Mesenchymal stem cell (in vitro differentiated cells and primary cell): ENCODE data around the gene CDC5L.

Experiments
- DNase-seq: peaks from one replicate; pipeline ENCODE4 v3.0.0-alpha.2; 2013
- H2AFZ ChIP-seq: one replicate; pipeline ENCODE4 v1.6.1; 2013; ENCODE audit warnings: low read depth, mild to moderate bottlenecking, control low read depth, inconsistent platforms, low read length, moderate library complexity
- H2AK5ac ChIP-seq: 2 replicates; pipeline ENCODE4 v1.6.1; 2013; ENCODE audit warnings: low read length, moderate library complexity, mild to moderate bottlenecking, inconsistent platforms; ENCODE audit not compliant: severe bottlenecking
- H2BK120ac ChIP-seq: one replicate; pipeline ENCODE4 v1.6.1; 2013; ENCODE audit warnings: low read depth, mild to moderate bottlenecking, inconsistent platforms, low read length, moderate library complexity
- H2BK12ac ChIP-seq, 2 experiments: one replicate each; pipeline ENCODE4 v1.6.1; 2013; ENCODE audit warnings: inconsistent platforms in 2 of 2, low read length in 2 of 2, mild to moderate bottlenecking in 2 of 2, moderate library complexity in 2 of 2, control low read depth in 1 of 2
- H2BK15ac ChIP-seq: one replicate; pipeline ENCODE4 v1.6.1; 2013; ENCODE audit warnings: mild to moderate bottlenecking, low read depth, inconsistent platforms; ENCODE audit not compliant: poor library complexity, severe bottlenecking
- H2BK5ac ChIP-seq: 2 replicates; pipeline ENCODE4 v1.6.1; 2013; ENCODE audit warnings: low read depth, mild to moderate bottlenecking, low read length, control low read depth, inconsistent platforms; ENCODE audit not compliant: poor library complexity, severe bottlenecking
- H3K14ac ChIP-seq, 2 experiments: one replicate each; pipeline ENCODE4 v1.6.1; 2013; ENCODE audit warnings: inconsistent platforms in 2 of 2, low read length in 2 of 2, control low read depth in 1 of 2, mild to moderate bottlenecking in 1 of 2, moderate library complexity in 1 of 2
- H3K18ac ChIP-seq, 2 experiments: one replicate each; pipeline ENCODE4 v1.6.1; 2013; ENCODE audit warnings: inconsistent platforms in 2 of 2, low read length in 2 of 2, control low read depth in 1 of 2, low read depth in 1 of 2, mild to moderate bottlenecking in 1 of 2
- H3K23ac ChIP-seq, 2 experiments: one replicate each; pipeline ENCODE4 v1.6.1; 2013; ENCODE audit warnings: inconsistent platforms in 2 of 2, low read length in 2 of 2, mild to moderate bottlenecking in 2 of 2, moderate library complexity in 2 of 2, control low read depth in 1 of 2
- H3K27ac ChIP-seq: 2 replicates; pipeline ENCODE4 v1.5.1; 2013; ENCODE audit warnings: mild to moderate bottlenecking, moderate library complexity, low read length, control low read depth, inconsistent platforms; ENCODE audit not compliant: poor library complexity, severe bottlenecking
- H3K27me3 ChIP-seq, 2 experiments: 2 replicates each; pipeline versions ENCODE4 v1.6.1 to v1.7.0; 2013; ENCODE audit warnings: low read length in 2 of 2, mild to moderate bottlenecking in 2 of 2, moderate library complexity in 2 of 2, control low read depth in 1 of 2, inconsistent platforms in 1 of 2; ENCODE audit not compliant: control insufficient read depth in 1 of 2, insufficient read depth in 1 of 2
- H3K36me3 ChIP-seq, 2 experiments: 2 replicates each; pipeline versions ENCODE4 v1.6.1 to v1.7.0; 2013; ENCODE audit warnings: low read length in 2 of 2, control low read depth in 1 of 2, inconsistent platforms in 1 of 2, low read depth in 1 of 2, mild to moderate bottlenecking in 1 of 2; ENCODE audit not compliant: insufficient read depth in 2 of 2, control insufficient read depth in 1 of 2
- H3K4ac ChIP-seq, 2 experiments: one replicate each; pipeline ENCODE4 v1.6.1; 2013; ENCODE audit warnings: inconsistent platforms in 2 of 2, low read length in 2 of 2, mild to moderate bottlenecking in 2 of 2, moderate library complexity in 2 of 2, control low read depth in 1 of 2, low read depth in 1 of 2
- H3K4me1 ChIP-seq: 2 replicates; pipeline ENCODE4 v1.6.1; 2013; ENCODE audit warnings: low read depth, low read length, control low read depth; ENCODE audit not compliant: control insufficient read depth, insufficient read depth
- H3K4me2 ChIP-seq: 2 replicates; pipeline ENCODE4 v1.6.1; 2013; ENCODE audit warnings: low read length, mild to moderate bottlenecking, inconsistent platforms; ENCODE audit not compliant: poor library complexity, severe bottlenecking
- H3K4me3 ChIP-seq, 2 experiments: 2 replicates each; pipeline versions ENCODE4 v1.5.1 to v1.7.0; 2013; ENCODE audit warnings: low read length in 2 of 2, mild to moderate bottlenecking in 2 of 2, control low read depth in 1 of 2, low read depth in 1 of 2; ENCODE audit not compliant: insufficient read depth in 1 of 2
- H3K79me1 ChIP-seq: replicated peaks from 2 replicates; pipeline ENCODE4 v1.6.1; 2013; ENCODE audit warnings: mild to moderate bottlenecking, control low read depth, low read length, inconsistent platforms; ENCODE audit not compliant: poor library complexity, severe bottlenecking
- H3K9ac ChIP-seq: 2 replicates; pipeline ENCODE4 v1.7.0; 2013; ENCODE audit warnings: mild to moderate bottlenecking, low read length, moderate library complexity
- H3K9me3 ChIP-seq: 2 replicates; pipeline ENCODE4 v1.7.0; 2013; ENCODE audit warnings: mild to moderate bottlenecking, low read length; ENCODE audit not compliant: control insufficient read depth
- H4K8ac ChIP-seq: one replicate; pipeline ENCODE4 v1.6.1; 2013; ENCODE audit warnings: inconsistent platforms, mild to moderate bottlenecking, low read length, moderate library complexity
- H4K91ac ChIP-seq: one replicate; pipeline ENCODE4 v1.6.1; 2013; ENCODE audit warnings: mild to moderate bottlenecking, low read length, inconsistent platforms
- WGBS: methylation state at CpG from one replicate; pipeline ENCODE4 v1.1.7; 2013; ENCODE audit warnings: mixed read lengths; 5-methylcytosine and 5-hydroxymethylcytosine counted together

Gene CDC5L

DNA sequence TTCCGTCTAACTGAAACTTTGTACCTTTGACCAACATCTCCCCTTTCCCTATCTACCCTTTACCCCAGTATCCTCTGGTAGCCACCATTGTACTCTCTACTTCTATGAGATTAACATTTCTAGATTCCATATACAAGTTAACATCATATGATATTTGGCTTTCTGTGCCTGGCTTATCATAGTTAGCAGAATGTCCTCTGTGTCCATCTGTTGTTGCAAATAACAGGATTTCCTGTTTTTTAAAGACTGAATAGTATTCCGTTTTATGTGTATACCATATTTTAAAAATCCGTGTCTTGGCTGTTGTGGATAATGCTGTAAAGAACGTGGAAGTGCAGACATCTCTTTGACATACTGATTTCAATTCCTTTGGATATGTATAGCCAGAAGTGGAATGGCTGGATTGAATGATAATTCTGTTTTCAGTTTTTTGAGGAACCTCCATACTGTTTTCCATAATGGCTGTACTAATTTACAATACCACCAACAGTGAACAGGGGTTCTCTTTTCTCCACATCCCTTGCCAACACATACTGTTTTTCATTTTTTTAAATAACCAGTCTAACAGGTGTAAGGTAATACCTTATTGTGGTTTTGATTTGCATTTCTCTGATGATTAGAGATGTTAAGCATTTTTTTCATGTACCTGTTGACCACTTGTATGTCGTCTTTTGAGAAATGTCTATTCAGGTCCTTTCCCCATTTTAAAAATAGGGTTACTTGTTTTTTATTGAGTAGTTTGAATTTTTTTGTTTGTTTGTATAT is 53.8 kb downstream of the CDC5L start:
- no peak overlapping the region for H2BK5ac ChIP-seq
- H4K8ac ChIP-seq: no peak overlapping the region
- H3K27me3 ChIP-seq: no peaks in the 10 kb centered on the region
- peaks cover 3 to 27% of the 10 kb centered on the region in 2 experiments for H3K36me3 ChIP-seq
- no peak overlapping the region for H3K18ac ChIP-seq
- no peak overlapping the region for H3K9ac ChIP-seq
- H3K4me1 ChIP-seq: no peaks in the 10 kb centered on the region
- no peak overlapping the region for H3K27ac ChIP-seq
- whole genome bisulfite sequencing: 99% methylated on average over 5 of the region's 5 CpGs
- peaks cover 33% of the 10 kb centered on the region for H3K9me3 ChIP-seq
- no peak overlapping the region for H2BK12ac ChIP-seq
- no peak overlapping the region for H3K14ac ChIP-seq
- H3K4me3 ChIP-seq: no peak overlapping the region
- H3K79me1 ChIP-seq: peaks cover 26% of the 10 kb centered on the region
- no peak overlapping the region for H2AK5ac ChIP-seq
- no peak overlapping the region for H3K4ac ChIP-seq
- no peak overlapping the region for H3K4me2 ChIP-seq
- no peak overlapping the region for H2BK15ac ChIP-seq
- no peak for DNase-seq
- no peak overlapping the region for H3K23ac ChIP-seq
- no peak overlapping the region for H2BK120ac ChIP-seq
- H4K91ac ChIP-seq: no peak overlapping the region
- H2AFZ ChIP-seq: no peak overlapping the region

DNA sequence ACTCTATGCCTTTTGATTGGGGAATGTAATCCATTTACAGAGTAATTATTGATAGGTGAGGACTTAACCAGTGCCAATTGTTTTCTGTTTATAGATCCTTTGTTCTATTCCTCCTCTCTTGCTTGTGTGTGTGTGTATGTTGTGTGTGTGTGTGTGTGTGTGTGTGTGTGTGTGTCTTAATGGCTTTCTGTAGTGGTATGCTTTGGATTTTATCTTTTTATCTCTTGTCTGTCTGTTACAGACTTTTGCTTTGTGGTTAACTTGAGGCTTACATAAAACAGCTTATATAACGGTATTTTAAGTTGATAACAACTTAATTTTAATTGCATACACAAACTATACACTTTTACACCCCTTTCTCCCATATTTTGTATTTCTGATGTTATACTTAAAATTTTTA is 54.7 kb downstream of the CDC5L start:
- Histone ChIP-seq H4K8ac (no peak overlapping the region), H3K9ac (no peak overlapping the region), H3K27ac (no peak overlapping the region), H2BK120ac (no peak overlapping the region), H3K18ac (no peak overlapping the region), H2BK5ac (no peak overlapping the region), H3K23ac (no peak overlapping the region), H3K36me3 (peaks cover 3 to 31% of the 10 kb centered on the region in 2 experiments), H3K9me3 (peaks cover 33% of the 10 kb centered on the region), H3K4ac (no peak overlapping the region), H4K91ac (no peak overlapping the region), H2BK12ac (no peak overlapping the region), H3K79me1 (peaks cover 25% of the 10 kb centered on the region), H2AFZ (no peak overlapping the region), H3K4me2 (no peak overlapping the region), H3K4me3 (no peak overlapping the region), H2BK15ac (no peak overlapping the region), H3K27me3 (no peaks in the 10 kb centered on the region), H3K4me1 (no peaks in the 10 kb centered on the region), H3K14ac (no peak overlapping the region), H2AK5ac (no peak overlapping the region)
- WGBS: no CpG with 5 or more reads among the region's 1 CpG
- DNase-seq: no peak

DNA sequence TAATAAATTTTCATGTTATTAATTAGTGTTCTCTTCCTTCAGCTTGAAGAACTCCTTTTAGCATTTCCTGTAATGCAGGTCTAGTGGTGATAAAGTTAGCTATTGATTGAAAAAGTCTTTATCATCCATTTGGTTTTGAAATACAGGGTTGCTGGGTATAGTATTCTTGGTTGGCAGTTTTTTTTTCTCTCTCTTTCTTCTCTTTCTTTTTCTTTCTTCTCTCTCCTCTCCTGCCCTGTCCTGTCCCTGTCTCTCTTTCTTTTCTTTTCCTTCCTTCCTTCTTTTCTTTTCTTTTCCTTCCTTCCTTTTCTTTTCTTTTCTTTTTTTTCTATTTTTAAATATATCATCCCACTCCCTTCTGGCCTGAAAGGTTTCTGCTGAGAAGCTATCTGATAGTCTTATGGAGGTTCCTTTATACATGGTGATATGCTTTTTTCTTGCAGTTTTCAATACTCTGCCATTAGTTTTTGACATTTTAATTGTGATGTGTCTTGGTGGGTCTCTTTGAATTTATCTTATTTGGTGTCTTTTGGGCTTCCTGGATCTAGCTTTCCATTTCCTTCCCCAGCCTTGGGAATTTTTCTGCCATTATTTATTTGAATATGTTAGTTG is 55.4 kb downstream of the CDC5L start:
- no peak overlapping the region for H3K4ac ChIP-seq
- H4K8ac ChIP-seq: no peak overlapping the region
- H3K18ac ChIP-seq: no peak overlapping the region
- no peaks in the 10 kb centered on the region for H3K4me1 ChIP-seq
- H2BK5ac ChIP-seq: no peak overlapping the region
- no peak overlapping the region for H3K23ac ChIP-seq
- no peak overlapping the region for H3K4me3 ChIP-seq
- peaks cover 33% of the 10 kb centered on the region for H3K9me3 ChIP-seq
- no peaks in the 10 kb centered on the region for H3K27me3 ChIP-seq
- DNase-seq: no peak
- no peak overlapping the region for H4K91ac ChIP-seq
- no peak overlapping the region for H3K4me2 ChIP-seq
- no peak overlapping the region for H2AK5ac ChIP-seq
- peaks cover 26% of the 10 kb centered on the region for H3K79me1 ChIP-seq
- H2AFZ ChIP-seq: no peak overlapping the region
- no peak overlapping the region for H2BK120ac ChIP-seq
- no peak overlapping the region for H3K14ac ChIP-seq
- no peak overlapping the region for H3K27ac ChIP-seq
- H2BK15ac ChIP-seq: no peak overlapping the region
- no peak overlapping the region for H2BK12ac ChIP-seq
- H3K36me3 ChIP-seq: peaks cover 3 to 35% of the 10 kb centered on the region in 2 experiments
- H3K9ac ChIP-seq: no peak overlapping the region

DNA sequence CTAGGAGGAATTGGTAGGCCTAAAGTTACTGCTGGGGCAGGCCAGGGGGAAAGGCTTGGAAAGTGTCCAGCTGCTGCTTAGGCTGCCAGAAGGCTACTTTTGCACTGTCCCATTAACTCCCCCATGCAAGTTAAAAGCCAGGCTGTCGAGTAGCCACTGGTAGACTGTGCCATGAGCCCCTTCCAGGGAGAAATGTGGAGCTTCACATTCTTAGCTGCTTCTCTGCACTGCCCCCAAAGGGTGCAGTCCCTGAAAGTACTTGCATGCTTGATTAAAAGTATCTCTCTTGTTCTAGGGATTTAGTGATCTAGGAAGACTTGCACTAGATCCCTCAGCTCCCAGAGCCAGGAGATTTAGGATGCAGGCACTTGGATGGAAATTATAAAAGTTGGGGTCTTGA is 57.3 kb downstream of the CDC5L start:
- Histone ChIP-seq H3K4me1 (no peaks in the 10 kb centered on the region), H4K91ac (no peak overlapping the region), H3K79me1 (peaks cover 28% of the 10 kb centered on the region), H3K9ac (no peak overlapping the region), H2BK15ac (no peak overlapping the region), H3K27ac (no peak overlapping the region), H2BK5ac (no peak overlapping the region), H3K27me3 (no peaks in the 10 kb centered on the region), H3K18ac (no peak overlapping the region), H3K14ac (no peak overlapping the region), H3K4ac (no peak overlapping the region), H3K36me3 (peaks cover 3 to 44% of the 10 kb centered on the region in 2 experiments), H3K9me3 (peaks cover 33% of the 10 kb centered on the region), H2BK120ac (no peak overlapping the region), H2AFZ (no peak overlapping the region), H4K8ac (no peak overlapping the region), H2BK12ac (no peak overlapping the region), H3K23ac (no peak overlapping the region), H3K4me2 (no peak overlapping the region), H2AK5ac (no peak overlapping the region), H3K4me3 (no peak overlapping the region)
- WGBS: 95% methylated on average over 1 of the region's 1 CpG
- DNase-seq: no peak
